Activated CD4-positive, alpha-beta T cell treated with anti-CD3 and anti-CD28 coated beads, Interleukin-2, amount 10 ng/mL, durations not matched to agents 24 days and 14 days (primary cell): ENCODE measurements around the gene MED20. TPM values are rescaled to one million over a fixed set of nuclear protein-coding genes. Genes with fewer than 3 reads are reported as not detected.

Source experiments
- DNase-seq: peaks from one replicate; pipeline ENCODE4 v3.0.0; 2022
- H3K27ac Mint-ChIP-seq: one replicate; pipeline ENCODE4 v1.8.0; 2022; ENCODE audit warnings: mild to moderate bottlenecking, mixed read lengths
- H3K27me3 Mint-ChIP-seq: one replicate; pipeline ENCODE4 v1.8.0; 2022; ENCODE audit warnings: mixed read lengths
- H3K36me3 Mint-ChIP-seq: one replicate; pipeline ENCODE4 v1.8.0; 2022; ENCODE audit warnings: low read depth, mild to moderate bottlenecking, mixed read lengths
- H3K4me1 Mint-ChIP-seq: one replicate; pipeline ENCODE4 v1.8.0; 2021; ENCODE audit warnings: mixed read lengths
- H3K4me3 Mint-ChIP-seq: one replicate; pipeline ENCODE4 v1.8.0; 2022; ENCODE audit warnings: mild to moderate bottlenecking, moderate library complexity, mixed read lengths
- H3K9me3 Mint-ChIP-seq: one replicate; pipeline ENCODE4 v1.8.0; 2021; ENCODE audit warnings: mixed read lengths
- intact Hi-C: fragments of 100-400 bp; cut with micrococcal nuclease; formaldehyde crosslinking; loops from one replicate; pipeline ENCODE4 v1.15.1; 2023
- total RNA-seq: library from RNA; stranded (reverse); gene quantifications from 2 replicates; pipeline ENCODE4 v1.2.3, GENCODE V29; 2022

MED20 gene, protein sequence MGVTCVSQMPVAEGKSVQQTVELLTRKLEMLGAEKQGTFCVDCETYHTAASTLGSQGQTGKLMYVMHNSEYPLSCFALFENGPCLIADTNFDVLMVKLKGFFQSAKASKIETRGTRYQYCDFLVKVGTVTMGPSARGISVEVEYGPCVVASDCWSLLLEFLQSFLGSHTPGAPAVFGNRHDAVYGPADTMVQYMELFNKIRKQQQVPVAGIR
- total RNA-seq: 21.9 and 22.8 TPM in 2 replicates

DNA sequence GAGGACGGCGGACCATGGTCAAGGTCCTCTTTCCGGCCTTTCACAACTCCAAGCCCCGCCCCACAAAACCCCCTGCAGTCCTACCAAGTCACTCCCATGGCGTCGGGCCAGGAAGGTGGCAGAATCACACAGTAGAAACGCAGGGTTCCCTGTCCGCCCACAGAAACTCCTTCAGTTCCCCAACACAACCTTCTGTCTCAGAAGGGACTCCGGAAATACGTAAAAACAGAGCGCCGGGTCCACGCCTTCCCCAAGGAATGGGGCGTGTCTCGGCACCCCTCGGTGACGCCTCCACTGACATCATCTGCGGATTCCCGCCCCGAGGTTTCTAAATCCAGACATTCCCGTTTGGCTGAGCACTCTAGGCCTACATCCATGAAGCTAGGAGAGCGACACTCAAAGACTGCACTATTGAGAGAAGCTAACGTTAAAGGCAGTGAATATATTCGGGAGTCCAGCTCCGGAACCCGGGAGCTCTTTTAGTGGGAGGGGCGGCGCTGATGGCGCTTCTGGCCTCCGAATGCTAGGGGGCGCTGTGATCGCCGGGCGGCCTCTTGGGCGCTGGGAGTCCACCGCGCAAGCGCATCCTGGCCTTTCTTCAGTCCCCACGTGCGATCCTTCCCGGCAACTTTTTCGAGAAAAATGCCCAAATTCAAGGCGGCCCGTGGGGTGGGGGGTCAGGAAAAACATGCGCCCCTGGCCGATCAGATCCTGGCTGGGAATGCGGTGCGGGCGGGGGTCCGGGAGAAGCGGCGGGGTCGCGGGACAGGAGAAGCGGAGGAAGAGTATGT, at the start of gene MED20, which contains the start of gene BYSL:
Gene MED20, minus strand, starts transcription at position 219 of the 791 bp plus-strand sequence. Its CDS starts 121 bp downstream, at position 98.
Gene BYSL, plus strand, starts transcription at position 579 of the 791 bp plus-strand sequence. Its CDS starts 64 bp downstream, at position 643.
- H3K4me3 Mint-ChIP-seq: peak within 1 kb of the TSS; percentile 100
- H3K27me3 Mint-ChIP-seq: no peaks in the 10 kb centered on the region
- H3K27ac Mint-ChIP-seq: peak within 1 kb of the TSS; percentile 98

DNA sequence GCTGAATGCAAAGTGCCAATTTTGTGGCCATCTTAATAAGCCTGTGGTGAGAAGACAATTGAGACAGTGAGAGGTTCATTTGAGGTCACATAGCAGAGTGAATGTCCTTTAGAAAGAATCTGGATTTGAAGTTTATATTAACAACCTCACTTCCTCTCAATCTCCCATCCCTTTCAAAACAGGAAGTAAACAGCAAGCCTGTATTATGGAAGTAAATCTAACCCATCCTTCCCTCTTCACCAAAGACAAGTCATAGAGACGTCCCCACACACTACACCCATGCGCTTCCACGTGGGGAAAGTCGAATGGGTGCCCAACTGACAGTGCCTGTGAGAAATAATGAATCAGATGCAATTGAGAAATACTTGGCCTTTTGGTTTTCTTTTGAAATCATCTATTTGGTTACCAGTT, 49.5 kb upstream of the MED20 start:
- intact Hi-C loops: loop anchor here (1.0 to 2.0 kb wide), 3 partner anchors 12 to 68 kb away; no protein-coding TSS in a partner anchor
- Mint-ChIP-seq H3K9me3 (no peaks in the 10 kb centered on the region), H3K27ac (peak overlapping the region; percentile 90), H3K4me3 (peak overlapping the region; percentile 32), H3K4me1 (peaks cover 36% of the 10 kb centered on the region), H3K36me3 (peaks cover 12% of the 10 kb centered on the region), H3K27me3 (no peaks in the 10 kb centered on the region)
- no peak for DNase-seq

More for the DNA sequence above, at the start of gene MED20, which contains the start of gene BYSL:
- peak; percentile 99 for DNase-seq
- H3K9me3 Mint-ChIP-seq: no peaks in the 10 kb centered on the region
- intact Hi-C loops: loop anchor here (1.0 to 5.0 kb wide), 12 partner anchors 15 to 848 kb away; partner anchors contain the start of genes CCND3, MRPS10, NFYA and OARD1
- H3K4me1 Mint-ChIP-seq: peaks cover 49% of the 10 kb centered on the region
- peaks cover 34% of the 10 kb centered on the region for H3K36me3 Mint-ChIP-seq

DNA sequence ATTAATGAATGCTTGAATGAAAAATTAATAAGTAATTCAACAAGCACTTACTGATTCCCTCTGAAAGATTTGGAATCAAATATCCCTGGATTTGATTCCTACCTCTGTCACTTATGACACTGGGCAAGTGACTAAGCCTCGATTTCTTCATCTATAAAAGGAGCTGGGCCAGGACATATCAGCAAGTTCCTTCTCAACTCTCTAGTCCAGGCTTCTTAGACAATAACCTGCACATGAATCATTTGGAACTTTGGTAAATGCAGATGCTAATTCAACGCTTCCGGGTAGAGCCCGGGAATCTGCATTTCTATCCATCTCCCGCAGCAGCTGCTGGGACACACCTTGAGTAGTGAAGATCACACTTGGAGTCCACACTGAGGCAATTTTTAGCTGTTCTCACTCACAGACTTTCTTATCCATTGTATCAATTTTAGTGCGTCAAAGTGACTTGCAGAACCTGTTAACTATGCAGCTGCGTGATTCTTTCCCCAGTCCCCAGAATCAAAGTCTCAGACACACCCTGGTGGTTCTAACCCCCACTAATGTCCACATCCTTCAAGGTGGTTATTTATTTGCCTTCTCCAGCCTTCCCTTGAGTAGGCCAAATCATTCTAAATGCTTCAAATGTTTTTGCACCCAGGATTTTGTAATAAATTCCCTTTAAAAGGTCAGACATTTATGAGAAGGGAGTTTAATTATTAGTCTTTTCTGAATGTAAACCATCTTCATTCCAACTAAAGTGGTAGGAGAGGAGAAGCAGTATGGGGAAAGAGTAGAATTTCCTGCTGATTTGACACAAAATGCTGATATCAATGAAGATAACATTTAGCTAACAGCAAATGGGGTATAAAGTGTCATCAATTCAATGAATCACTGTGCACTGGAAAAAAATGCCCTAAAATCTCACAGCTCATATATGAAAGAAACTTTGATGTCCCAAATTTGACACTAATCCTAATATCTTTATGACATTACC, 46.7 kb upstream of the MED20 start:
- H3K9me3 Mint-ChIP-seq: no peaks in the 10 kb centered on the region
- H3K4me3 Mint-ChIP-seq: no peak overlapping the region
- peak overlapping the region; percentile 51 for H3K27ac Mint-ChIP-seq
- peaks cover 50% of the 10 kb centered on the region for H3K4me1 Mint-ChIP-seq
- intact Hi-C loops: no loop called here
- peaks cover 13% of the 10 kb centered on the region for H3K36me3 Mint-ChIP-seq
- H3K27me3 Mint-ChIP-seq: no peaks in the 10 kb centered on the region
- no peak for DNase-seq

DNA sequence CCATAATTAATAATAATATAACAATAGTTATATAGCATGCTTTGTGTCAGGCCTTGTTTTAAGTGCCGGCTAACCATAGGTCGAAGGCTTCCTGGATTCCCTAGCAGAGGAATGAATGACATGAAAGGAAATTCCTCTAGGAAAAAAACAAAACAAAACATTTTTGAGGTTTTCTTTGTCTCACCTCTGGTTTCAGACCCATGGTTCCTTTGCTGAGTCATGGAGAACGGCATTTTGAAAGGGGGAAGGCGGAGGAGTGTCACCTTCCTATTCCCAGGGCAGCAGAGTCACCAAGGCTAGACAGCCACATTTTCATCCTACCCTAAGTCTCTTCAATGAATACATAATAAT, 46.0 kb upstream of the MED20 start:
- peaks cover 14% of the 10 kb centered on the region for H3K36me3 Mint-ChIP-seq
- peaks cover 53% of the 10 kb centered on the region for H3K4me1 Mint-ChIP-seq
- no peaks in the 10 kb centered on the region for H3K27me3 Mint-ChIP-seq
- intact Hi-C loops: no loop called here
- H3K4me3 Mint-ChIP-seq: no peak overlapping the region
- peak overlapping the region; percentile 7 for H3K27ac Mint-ChIP-seq
- DNase-seq: no peak
- H3K9me3 Mint-ChIP-seq: no peaks in the 10 kb centered on the region

DNA sequence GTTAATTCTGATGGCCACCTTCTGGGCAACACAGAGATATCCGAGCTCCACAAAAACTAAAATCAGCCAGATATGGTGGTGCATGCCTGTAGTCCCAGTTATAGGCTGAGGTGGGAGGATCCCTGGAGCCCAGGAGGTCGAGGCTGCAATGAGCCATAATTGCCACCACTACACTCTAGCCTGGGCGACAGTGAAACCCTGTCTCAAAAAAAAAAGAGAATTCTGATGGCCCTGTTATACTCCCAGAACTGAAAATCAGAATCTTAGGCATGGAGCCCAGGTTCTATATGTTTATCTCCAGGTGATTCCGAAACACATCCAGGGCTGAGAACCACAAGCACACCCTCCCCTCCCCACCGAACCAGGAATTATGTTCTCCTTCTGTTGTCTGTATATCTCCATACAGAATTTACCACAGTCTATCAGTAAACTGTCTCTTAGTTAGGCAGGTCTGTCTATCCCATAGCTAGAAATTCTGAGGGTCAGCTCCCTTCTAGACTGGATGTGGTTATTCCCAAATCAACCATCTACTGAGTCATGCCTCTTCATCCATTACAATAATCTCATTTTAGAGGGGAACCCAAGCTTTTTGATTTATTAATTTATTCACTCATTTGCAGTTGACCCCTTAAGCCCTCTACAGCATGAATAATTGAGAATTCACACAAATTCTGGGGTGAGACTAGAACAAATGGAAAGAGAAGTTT, 45.4 kb upstream of the MED20 start:
- Mint-ChIP-seq H3K4me1 (peaks cover 59% of the 10 kb centered on the region), H3K9me3 (peaks cover 3% of the 10 kb centered on the region), H3K27me3 (no peaks in the 10 kb centered on the region), H3K4me3 (no peak overlapping the region), H3K27ac (no peak overlapping the region), H3K36me3 (peaks cover 19% of the 10 kb centered on the region)
- DNase-seq: no peak
- intact Hi-C loops: no loop called here

DNA sequence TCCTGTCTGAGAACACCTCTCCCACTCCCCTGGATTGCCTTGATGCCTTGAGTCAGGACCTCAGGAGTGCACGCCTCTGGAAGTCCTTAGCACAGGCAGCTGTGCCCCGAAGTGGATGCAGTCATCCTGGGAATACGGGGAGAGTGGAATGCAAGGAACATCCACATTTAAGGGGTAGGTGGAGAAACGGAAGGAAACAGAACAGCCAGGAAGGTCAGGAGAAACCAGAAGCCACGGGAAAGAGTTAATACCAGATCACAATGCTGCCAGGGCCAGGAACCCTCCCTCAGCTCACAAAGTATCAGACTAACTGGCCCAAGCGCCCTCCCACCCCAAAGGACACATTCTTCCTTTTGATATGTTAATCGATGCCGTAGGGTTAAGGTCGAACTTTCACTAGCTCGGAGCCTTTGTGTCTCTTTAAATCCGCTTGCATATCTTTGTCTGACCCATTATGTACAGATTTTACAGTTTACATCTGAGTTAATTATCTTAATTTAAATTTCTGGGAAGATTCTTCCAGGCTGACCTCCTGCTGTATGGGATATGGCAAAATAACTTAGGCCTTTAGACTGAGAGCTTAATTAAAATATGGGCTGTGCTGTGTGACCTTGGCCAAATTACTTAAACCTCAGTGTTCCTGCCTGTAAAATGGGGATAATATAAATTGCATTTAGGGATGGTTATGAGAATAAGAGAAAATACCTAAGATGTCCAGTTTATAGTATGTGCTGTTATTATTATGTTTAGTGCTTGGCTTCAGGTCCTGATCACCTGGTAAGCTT, 44.7 kb upstream of the MED20 start:
- no peak for DNase-seq
- H3K27ac Mint-ChIP-seq: peak overlapping the region; percentile 41
- peaks cover 54% of the 10 kb centered on the region for H3K4me1 Mint-ChIP-seq

DNA sequence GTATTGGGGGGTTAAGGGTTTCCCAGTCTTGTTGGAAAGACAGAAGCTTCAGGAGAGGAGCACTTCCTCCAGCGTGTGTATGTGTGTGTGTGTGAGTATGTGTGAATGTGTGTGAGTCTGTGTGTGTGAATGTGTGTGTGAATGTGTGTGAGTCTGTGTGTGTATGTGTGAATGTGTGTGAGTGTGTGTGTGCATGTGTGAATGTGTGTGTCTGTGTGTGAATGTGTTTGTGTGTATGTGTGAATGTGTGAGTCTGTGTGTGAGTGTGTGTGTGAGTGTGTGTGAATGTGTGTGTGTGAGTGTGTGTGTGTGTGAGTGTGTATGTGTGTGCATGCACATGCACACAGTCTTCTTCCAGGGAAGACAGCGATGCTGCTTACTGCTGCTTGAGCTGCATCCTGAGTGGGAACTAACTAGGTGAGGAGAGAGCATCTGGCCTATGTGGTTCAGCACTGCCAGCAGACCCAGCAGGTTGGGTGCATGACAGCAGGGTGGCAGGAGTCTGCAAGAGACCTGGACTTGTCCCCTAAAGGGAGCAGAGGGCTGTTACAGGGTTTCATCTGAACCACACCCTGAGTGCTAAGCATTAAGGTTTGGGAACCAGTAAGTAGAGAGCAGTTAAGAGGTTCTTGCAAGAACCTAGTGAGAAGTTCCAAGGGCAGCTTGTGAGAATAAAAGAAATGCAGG, 43.4 kb upstream of the MED20 start:
- Mint-ChIP-seq H3K36me3 (peaks cover 15% of the 10 kb centered on the region), H3K27me3 (no peaks in the 10 kb centered on the region), H3K4me3 (no peak overlapping the region), H3K9me3 (peaks cover 3% of the 10 kb centered on the region), H3K27ac (peak overlapping the region; percentile 5), H3K4me1 (peaks cover 52% of the 10 kb centered on the region)
- intact Hi-C loops: no loop called here
- DNase-seq: no peak

More for the DNA sequence above, 44.7 kb upstream of the MED20 start:
- H3K36me3 Mint-ChIP-seq: peaks cover 14% of the 10 kb centered on the region
- intact Hi-C loops: no loop called here
- peaks cover 3% of the 10 kb centered on the region for H3K9me3 Mint-ChIP-seq
- no peaks in the 10 kb centered on the region for H3K27me3 Mint-ChIP-seq
- H3K4me3 Mint-ChIP-seq: no peak overlapping the region

DNA sequence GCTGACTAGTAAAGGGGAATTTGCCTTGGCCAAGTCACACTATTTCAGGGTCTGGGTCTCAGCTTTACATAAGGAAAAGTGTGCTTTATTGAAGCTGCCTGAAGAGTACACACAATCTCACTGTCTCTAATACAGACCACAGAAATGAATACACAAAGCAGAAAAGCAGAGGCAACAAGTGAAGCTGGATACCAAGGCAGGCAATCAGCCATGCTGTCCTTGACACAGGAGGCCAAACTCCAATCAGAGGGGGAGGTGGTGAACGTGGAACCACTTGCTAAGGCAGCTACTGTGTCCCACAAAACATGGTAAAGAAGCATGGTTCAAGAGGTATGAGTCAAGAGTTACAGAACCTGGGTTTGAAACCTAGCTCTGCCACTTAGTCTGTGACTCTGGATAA, 42.4 kb upstream of the MED20 start:
- intact Hi-C loops: no loop called here
- no peak for DNase-seq
- Mint-ChIP-seq H3K4me3 (no peak overlapping the region), H3K27ac (peak overlapping the region; percentile 65), H3K36me3 (peaks cover 25% of the 10 kb centered on the region), H3K27me3 (no peaks in the 10 kb centered on the region), H3K4me1 (peaks cover 60% of the 10 kb centered on the region), H3K9me3 (peaks cover 9% of the 10 kb centered on the region)

DNA sequence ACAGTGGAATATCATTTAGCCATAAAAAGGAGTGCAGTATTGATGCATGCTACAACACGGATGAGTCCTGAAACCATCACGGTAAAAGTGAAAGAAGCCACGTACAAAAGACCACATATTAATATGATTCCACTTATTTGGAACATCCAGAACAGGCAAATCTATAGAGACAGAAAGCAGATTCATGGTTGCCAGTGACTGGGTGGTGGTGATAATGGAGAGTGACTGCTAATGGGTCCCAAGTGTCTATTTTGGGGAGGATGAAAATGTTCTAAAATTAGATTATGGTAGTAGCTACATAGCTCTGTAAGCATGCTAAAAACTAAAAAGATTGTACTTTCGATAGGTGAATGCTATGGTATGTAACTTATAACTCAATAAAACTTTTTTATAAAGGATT, 39.1 kb upstream of the MED20 start:
- Mint-ChIP-seq H3K4me3 (no peak overlapping the region), H3K9me3 (peaks cover 10% of the 10 kb centered on the region), H3K36me3 (peaks cover 28% of the 10 kb centered on the region), H3K27me3 (no peaks in the 10 kb centered on the region), H3K27ac (peak overlapping the region; percentile 47), H3K4me1 (peaks cover 52% of the 10 kb centered on the region)
- intact Hi-C loops: no loop called here
- DNase-seq: no peak

DNA sequence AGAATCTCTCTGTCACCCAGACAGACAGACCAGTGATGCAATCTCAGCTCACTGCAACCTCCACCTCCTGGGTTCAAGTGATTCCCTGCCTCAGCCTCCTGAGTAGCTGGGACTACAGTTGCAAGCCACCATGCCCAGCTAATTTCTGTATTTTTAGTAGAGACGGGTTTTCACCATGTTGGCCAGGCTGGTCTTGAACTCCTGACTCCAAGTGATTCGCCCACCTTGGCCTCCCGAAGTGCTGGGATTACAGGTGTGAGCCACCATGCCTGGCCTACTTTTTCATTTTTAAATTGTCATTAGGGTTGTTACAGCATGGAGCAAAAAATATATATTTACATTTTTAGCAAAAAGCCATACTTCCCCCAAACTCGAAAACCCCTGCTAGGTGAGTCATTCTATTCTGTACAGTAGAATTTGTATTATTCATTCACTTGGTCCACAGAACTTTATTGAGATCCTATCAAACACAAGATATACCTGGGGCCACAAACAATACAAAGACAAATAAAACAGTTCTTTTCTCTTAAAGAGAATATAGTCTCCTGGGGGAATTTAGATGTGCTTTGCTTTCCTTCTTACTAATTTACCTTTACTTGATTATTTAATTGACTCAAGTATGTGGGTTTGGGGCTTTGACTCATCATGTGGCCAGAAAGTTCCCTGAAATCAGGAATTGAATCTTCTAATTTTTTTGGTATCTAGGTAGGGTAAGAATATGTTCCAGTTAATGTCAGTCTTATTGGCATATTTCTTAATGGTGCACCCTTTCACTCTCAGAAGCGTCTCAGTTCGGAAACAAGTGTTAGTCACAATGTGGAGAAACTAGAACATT, 37.3 kb upstream of the MED20 start:
- peak overlapping the region; percentile 98 for H3K27ac Mint-ChIP-seq
- peaks cover 39% of the 10 kb centered on the region for H3K4me1 Mint-ChIP-seq
- intact Hi-C loops: loop anchor here (1.0 to 2.0 kb wide), 6 partner anchors 12 to 81 kb away; partner anchors contain the start of genes BYSL and MED20
- no peaks in the 10 kb centered on the region for H3K27me3 Mint-ChIP-seq
- peaks cover 29% of the 10 kb centered on the region for H3K36me3 Mint-ChIP-seq
- no peak for DNase-seq
- peak overlapping the region; percentile 75 for H3K4me3 Mint-ChIP-seq
- H3K9me3 Mint-ChIP-seq: peaks cover 10% of the 10 kb centered on the region

DNA sequence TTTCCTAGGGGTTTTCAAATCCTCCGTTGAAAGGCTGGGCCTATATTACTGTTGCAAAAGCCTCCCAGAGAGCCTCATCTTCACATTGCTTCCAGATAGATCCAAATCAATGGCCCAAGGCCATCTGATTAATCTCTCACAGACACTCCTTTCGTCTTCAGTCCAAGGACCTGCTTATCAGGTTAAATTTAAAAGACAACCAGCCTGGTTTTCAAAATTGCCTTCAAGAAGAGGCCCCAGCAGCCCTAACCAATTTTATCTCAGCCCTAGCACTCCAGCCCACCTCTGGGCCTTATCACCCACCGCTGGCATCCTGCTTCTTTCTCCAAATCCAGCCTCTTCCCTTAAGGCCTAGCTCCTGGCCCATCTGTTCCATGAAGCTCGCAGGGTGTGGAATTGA, 36.2 kb upstream of the MED20 start:
- Mint-ChIP-seq H3K27ac (peak overlapping the region; percentile 76), H3K4me3 (no peak overlapping the region), H3K4me1 (peaks cover 34% of the 10 kb centered on the region), H3K27me3 (no peaks in the 10 kb centered on the region), H3K36me3 (peaks cover 30% of the 10 kb centered on the region), H3K9me3 (peaks cover 10% of the 10 kb centered on the region)
- DNase-seq: no peak
- intact Hi-C loops: no loop called here
